ENCODE measurements around the gene CLEC3B.
"Not testable (repeated sequence)": the region's sequence is repeated elsewhere in the genome, so short reads cannot be mapped to it uniquely, and the experiment has no call there.

CLEC3B gene

GRCh38 chr3:45037720-45038455, 11.8 kb downstream of the CLEC3B start:
- DNase-seq, result peak; percentile 79 to 93 (median 88)

- peak in 1 of 6 experiments; percentile 13 for DNase-seq
Measured at GRCh38 chr3:45041666-45042065, 15.6 kb downstream of the CLEC3B start.

GRCh38 chr3:45042162-45042561, 16.1 kb downstream of the CLEC3B start:
- DNase-seq, result no peak

- DNase-seq, result no peak
Measured at GRCh38 chr3:45043728-45044299, 17.7 kb downstream of the CLEC3B start.

GRCh38 chr3:45048244-45048643, 22.1 kb downstream of the CLEC3B start:
- DNase-seq, result no peak

- no peak for DNase-seq
Measured at GRCh38 chr3:45049807-45050206, 23.7 kb downstream of the CLEC3B start.

- no peak for DNase-seq
Measured at GRCh38 chr3:45051685-45052084, 25.6 kb downstream of the CLEC3B start.

- not testable (repeated sequence) for DNase-seq
Measured at GRCh38 chr3:45053805-45054195, 27.7 kb downstream of the CLEC3B start.

- no peak for DNase-seq
Measured at GRCh38 chr3:45054196-45054857, 28.2 kb downstream of the CLEC3B start.

GRCh38 chr3:45055032-45055410, 28.9 kb downstream of the CLEC3B start:
- no peak for DNase-seq

GRCh38 chr3:45055411-45056143, 29.5 kb downstream of the CLEC3B start:
- no peak for DNase-seq

GRCh38 chr3:45056608-45057301, 30.7 kb downstream of the CLEC3B start:
- no peak for DNase-seq

- no peak for DNase-seq
Measured at GRCh38 chr3:45057557-45057956, 31.5 kb downstream of the CLEC3B start.

- no peak for DNase-seq
Measured at GRCh38 chr3:45059132-45059531, 33.0 kb downstream of the CLEC3B start.

- no peak for DNase-seq
Measured at GRCh38 chr3:45060165-45060892, 34.2 kb downstream of the CLEC3B start.

GRCh38 chr3:45062697-45063070, 36.6 kb downstream of the CLEC3B start:
- no peak for DNase-seq

GRCh38 chr3:45064512-45065372, 38.6 kb downstream of the CLEC3B start:
- peak in 1 of 6 experiments; percentile 2 for DNase-seq

- no peak for DNase-seq
Measured at GRCh38 chr3:45065373-45065720, 39.2 kb downstream of the CLEC3B start.

- no peak for DNase-seq
Measured at GRCh38 chr3:45066109-45066801, 40.2 kb downstream of the CLEC3B start.

- DNase-seq, result no peak
Measured at GRCh38 chr3:45067486-45067885, 41.4 kb downstream of the CLEC3B start.

- DNase-seq, result no peak
Measured at GRCh38 chr3:45067941-45068340, 41.8 kb downstream of the CLEC3B start.
